Spleen (tissue), 7 donors: ENCODE data around the gene ERICH3.

ENCODE experiments used
- CTCF ChIP-seq, 11 experiments: fragments of 200-600 bp in 7 of 11; fragments of 450-650 bp in 4 of 11; sonication (generic) in 4 of 11; IDR thresholded peaks in 8 of 11; conservative IDR thresholded peaks in 3 of 11; 1 replicate in 7 of 11; 2 replicates in 4 of 11; pipeline versions ENCODE4 v1.4.0 to v1.8.0; 2016 to 2021; ENCODE audit warnings: antibody characterized with exemption in 11 of 11, inconsistent platforms in 4 of 11, mild to moderate bottlenecking in 1 of 11
- POLR2AphosphoS5 ChIP-seq, 3 donors: sonication (generic); formaldehyde crosslinking; IDR thresholded peaks; one replicate each; pipeline ENCODE4 v1.5.1; 2017; ENCODE audit warnings: antibody characterized with exemption in 3 of 3
- donor health status: DM: no; HTN: no; CAD: no; lungs with moderate emphysema.
- donor health status: DM: no; HTN: no; CAD: no.
- donor health status: DM: no; HTN: no; CAD: no.

DNA sequence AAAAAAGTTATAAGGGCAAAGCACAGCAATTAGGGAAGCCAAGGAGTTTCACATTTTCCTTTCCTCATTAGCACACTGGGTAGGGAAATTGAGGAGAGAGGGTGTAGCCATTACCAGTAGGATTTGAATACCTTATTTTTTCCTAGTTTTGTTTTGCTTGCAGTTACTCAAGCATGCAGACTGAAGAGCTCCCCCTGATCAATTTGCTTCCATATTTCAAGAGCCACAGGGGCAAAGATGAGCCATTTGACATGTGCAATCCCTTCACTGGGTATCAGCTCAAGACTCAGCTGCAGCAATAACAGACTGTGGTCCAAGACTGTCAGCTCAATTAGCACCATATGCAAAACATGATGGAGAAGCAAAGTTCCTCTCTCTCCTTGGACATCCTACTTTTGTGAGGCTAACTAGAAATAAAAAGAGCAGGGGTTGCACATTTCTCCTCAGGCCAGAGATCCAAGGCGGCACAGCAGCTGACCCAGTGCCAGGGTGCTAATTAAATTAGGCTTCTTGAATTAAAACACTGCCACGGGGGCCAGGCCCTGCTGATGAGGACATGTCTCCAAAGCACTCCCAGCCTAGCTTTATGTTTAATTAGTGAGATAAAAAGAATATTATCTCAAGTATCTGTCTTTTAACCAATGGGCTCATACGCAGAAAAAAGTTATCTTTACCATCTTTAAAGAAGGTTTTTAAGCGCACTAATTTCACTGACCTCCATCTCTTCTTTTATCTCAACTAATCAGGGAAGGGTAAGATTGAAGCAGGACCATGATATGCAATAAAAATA lies 124.4 kb downstream of the ERICH3 start:
- TF ChIP-seq CTCF (IDR thresholded peaks at IDR 0.05 in 8 of 11, conservative IDR thresholded peaks at IDR 0.05 in 3 of 11) (no peak), POLR2AphosphoS5 (IDR thresholded peaks at IDR 0.05) (no peak)
